Stimulated activated CD4-positive, alpha-beta T cell treated with anti-CD3 and anti-CD28 coated beads, Interleukin-12 subunit alpha, Interleukin-12 subunit beta, amount 100 ng/mL, for 24 hours (primary cell): ENCODE results near the gene STRBP.

Source experiments
- DNase-seq, 2 experiments: peaks; one replicate each; pipeline ENCODE4 v3.0.0-alpha.2; 2020; ENCODE audit warnings: low read depth in 2 of 2

Gene STRBP

GRCh38 chr9:123098096-123098459, 170.3 kb downstream of the STRBP start:
- no peak for DNase-seq

DNA sequence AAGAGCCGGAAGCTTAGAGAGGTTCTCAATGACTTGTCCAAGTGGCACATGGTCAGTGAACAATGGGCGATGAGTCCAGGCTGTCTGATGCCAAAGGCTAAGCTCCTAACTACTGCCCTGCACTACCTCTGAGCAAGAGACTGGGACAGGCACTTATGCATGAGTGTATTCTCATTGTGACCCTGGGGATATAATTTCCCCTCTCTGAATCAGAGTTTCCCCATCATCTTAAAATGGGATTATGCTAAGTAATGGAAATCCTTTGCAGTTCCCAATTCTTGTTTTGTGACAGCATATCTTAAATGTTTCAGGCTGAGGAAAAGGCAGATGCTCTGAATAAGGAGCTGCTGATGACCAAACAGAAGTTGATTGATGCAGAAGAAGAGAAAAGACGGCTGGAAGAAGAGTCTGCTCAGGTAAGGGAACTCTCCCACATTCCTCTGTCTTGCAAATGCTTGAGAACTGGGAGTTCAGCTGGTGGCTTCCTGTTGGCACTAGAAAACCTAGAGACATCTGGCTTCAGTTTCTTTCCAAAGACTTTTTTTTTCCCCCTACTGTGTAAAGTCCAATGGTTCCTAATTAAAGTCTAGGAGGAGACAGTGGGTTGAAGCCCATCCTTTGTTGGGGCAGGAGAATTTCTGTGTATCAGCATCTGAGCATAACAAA, 170.8 kb downstream of the STRBP start:
- DNase-seq, result no peak

- DNase-seq, result no peak
Observed at GRCh38 chr9:123096987-123097386, 171.4 kb downstream of the STRBP start.

DNA sequence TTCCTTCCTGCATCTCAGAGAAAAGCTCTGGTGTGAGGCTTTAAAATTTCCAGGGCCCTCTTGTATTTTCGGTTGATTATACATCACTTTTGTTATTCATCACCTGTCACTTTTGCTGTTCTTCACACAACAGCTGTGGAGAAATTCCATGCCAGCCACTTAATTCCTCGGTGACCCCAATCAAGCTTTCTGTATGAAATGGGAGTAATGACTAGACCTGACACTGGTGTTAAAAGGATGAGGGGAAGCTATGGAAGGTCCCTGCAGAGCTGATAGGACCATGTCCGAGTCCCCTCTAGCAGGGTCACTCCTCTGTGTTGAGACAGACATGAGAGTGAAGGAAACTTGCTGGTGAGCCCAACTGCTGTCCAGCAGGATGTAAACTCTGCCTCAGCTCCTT, 175.2 kb downstream of the STRBP start:
- no peak for DNase-seq

GRCh38 chr9:123091459-123091858, 176.9 kb downstream of the STRBP start:
- no peak for DNase-seq

DNA sequence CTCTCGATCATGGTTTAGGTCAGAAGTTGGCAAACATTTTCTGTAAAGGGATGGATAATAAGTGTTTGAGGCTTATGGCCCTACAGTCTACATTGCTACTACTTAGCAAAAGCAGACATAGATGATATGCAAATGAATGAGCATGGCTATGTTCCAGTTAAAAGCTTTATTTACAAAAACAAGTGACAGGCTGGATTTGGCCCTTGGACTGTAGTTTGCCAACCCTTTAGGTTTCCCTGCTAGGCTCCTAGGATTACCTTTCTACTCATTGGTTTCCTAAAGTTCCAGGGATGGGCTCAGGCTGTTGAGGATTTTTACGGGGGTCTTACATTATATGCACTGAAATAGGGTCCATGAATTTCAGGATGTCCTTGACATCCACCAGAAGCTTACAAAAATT, 177.4 kb downstream of the STRBP start:
- DNase-seq, result no peak

DNA sequence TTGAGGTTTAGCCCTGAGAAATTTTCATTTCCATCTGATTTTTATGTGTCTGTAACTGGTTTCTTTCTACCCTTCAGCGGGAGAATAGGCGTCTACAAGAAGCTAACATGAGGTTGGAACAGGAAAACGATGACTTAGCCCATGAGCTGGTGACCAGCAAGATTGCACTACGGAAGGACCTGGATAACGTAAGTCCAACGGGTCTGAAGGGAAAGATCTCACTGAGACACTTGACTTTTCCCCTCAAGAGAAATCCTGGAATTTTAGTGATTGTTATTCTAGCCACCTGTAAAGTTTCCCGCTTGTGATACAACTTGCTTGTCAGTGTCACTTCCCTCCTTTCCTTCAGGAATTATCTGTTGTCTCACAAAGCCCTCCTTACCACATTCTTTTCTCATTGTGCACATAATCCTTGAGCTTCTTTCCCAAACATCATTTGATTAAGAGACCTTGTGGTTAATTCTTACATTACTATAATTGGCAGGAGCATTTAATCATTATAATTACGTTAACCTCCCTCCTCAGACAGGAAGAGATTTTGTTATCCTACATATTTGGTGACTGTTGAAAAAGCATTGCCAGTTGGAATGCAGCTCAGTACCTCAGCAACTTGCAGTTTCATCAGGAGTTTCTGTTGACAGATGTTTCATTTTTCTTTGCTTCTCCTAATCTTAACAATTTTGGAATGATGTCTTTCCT, 178.0 kb downstream of the STRBP start:
- DNase-seq, result no peak

DNA sequence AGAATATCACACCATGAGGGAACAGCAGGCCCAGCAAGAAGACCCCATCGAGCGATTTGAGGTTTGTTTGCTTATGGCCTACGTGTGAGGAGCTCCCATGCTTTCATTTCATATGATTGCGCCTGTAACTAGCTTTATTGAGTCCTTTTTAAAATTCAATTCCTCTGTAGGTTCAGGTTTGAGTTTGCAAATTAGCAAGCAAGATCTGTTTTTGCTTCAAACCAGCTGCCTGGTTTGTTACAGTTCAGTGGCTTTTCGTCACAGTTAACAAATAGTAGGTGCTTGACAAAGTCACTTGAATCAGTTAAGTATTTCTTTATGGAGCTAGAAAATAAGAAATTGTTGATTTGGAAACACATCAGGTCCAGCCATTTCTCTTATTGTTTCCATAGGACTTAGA, 178.6 kb downstream of the STRBP start:
- DNase-seq, result no peak

DNA sequence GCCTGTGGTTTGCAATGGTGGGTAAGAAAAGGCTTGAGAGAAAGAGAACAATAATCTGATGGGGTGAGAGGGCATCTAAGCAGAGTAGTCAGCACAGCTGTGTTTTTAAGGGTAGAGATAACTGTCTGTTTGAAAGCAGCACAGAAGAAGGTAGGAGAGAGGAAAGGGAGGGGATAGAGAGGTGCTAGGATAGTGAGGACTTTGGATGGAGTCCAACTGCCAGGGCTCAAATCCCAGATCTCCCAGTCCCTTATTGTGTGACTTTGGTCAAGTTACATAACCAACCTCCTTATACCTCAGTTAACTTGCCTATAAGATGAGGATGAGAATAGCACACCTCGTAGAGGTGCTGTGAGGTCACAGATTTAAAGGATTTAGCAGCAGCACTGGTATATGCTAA, 179.3 kb downstream of the STRBP start:
- no peak for DNase-seq

DNA sequence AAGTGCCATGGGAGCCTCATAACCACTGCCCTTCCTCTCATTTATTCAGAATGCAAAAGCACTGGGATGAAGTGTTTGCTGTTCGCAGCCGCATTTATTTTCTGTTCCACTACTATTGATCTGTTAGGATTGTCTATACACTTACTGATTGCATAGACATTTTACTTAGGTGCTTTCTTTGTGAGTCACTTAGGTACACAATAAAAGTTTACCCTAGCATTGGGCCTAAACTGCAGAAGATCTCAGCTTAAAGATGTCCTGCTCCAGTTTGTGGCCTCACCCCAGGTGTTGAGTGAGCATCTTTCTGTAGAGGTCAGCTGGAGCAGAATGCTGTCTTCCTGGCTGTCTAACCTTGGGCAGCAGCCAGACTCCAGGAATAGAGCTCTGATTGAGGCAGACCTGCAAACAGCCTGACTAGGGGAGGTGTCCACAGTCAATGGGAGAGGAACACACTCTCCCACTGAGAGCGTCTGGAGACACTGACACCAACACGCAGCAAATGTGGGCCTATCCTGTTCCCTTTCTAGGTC, 181.0 kb downstream of the STRBP start:
- DNase-seq, result no peak

DNA sequence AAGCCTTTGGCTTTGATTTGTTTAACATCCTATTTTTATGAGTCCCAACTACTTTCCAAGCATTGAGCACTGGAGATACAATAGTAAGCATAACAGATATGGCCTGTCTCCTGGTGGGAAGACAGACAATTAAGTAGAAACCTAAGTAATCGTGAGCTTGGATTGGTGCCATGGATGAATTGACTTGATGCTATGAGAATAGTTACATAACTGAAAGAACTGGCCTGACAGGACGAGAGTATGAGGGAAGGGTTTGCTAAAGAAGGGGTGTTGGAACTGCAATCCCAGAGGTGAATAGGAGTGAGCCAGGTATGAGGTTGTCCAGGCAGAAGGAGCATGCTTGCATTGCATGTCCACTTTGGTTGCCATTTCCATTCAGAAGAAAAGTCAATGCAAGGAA, 182.5 kb downstream of the STRBP start:
- no peak for DNase-seq

DNA sequence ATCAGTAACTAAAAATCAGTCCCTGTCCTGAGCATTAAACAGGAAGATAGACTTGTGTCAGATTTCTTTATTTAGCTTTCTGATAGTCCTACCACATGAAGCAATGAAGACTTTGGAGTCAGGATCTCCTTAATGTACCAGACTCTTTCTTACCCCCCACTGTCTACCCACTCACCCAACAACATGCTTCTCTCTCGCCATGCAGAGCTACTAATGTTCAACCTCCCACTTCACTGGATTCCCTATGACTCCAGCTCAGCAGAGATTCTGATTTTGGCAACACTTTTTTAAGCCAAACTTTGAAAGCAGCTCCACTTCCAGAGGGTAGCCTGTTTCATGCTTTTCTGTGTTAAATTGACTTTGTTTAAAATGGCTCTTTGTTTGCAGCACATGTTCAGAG, 184.1 kb downstream of the STRBP start:
- DNase-seq, result no peak

DNA sequence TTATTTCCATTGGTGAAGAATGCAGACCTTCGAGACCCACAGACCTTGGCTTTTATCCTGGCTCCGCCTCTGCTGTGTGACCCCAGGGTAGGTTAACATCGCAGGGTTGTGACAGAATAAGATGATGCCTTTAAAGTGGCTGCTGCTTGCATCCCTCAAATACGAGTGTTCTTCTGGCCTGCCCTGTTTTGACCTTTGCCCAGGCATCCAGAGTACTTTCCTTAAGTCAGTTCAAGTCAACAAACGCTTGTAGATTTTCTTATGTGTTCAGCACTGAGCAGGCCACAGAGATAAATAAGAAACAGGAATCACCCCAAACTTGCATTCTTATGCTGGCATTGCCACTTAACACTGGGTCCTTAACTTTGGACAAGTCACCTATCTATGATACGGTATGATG, 184.7 kb downstream of the STRBP start:
- no peak for DNase-seq

DNA sequence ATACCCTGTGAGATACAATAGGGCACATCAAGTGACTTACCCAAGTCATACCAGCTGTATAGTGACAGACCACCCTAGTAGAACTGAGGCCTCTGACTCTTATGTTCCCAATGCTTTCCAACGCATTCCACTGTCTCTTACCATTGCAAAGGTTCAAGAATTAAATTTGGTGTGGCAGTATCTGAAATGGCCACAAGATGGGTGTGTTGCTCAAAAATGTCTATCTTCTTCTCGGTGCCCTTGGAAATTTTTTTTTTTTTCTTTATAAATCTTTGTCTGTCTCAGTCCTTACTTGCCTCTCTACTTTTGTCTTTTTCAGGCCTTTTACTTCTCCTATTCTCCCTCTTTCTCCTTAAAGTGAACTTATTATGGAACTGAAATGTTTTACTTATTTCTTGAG, 186.6 kb downstream of the STRBP start:
- no peak for DNase-seq

GRCh38 chr9:123080444-123080843, 187.9 kb downstream of the STRBP start:
- DNase-seq, result no peak

DNA sequence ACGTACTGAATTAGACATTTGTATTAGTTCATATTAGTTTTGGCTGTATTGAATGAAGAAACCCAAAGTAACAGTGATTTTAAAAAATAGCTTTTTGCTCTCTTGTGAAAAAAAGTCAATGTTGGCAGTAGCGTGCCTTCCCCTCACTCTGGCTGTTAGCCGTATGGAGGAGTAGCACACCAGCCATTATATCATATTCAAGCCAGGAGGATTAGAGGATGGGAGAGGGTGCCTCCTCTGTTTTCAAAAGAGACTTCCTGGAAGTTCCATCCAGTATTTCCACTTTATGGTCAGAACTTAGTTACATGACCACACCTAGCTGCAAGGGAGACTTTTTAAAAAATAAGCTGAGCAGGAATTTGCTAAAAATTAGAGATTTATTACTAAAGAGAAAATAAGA, 193.8 kb downstream of the STRBP start:
- no peak for DNase-seq

DNA sequence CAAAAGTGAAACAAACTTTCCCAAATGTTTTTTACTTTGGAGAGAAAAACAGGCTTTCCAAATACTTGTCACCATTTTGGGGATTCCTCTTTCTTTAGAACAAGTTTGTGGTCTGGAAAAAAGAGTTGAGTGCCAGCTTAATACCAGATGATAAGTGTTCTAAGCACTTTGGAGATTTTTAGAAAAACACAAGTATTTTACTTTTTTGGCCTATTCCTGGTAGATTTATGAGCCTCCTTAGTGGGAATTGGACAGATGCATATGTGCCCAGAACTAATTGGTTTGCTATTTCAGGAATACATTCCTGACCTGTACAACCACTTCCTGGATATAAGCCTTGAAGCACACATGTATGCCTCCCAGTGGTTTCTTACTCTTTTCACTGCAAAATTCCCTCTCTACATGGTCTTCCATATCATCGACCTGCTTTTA, 194.4 kb downstream of the STRBP start:
- no peak for DNase-seq

DNA sequence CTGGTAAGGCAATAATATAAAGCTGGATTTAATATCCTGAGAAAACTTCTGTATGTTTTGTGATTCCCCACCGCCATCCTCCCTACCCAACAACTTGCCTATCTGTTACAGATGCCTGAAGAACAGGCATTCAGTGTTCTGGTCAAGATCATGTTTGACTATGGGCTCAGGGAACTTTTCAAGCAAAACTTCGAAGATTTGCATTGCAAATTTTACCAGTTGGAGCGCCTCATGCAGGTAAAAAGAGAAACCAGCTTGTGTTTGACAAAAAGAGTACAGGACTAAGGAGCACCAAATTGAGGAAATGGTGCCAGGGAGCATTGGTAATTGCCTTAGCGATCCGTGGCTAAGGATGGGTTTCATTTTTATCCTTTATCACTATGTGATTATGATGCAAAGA, 194.9 kb downstream of the STRBP start:
- no peak for DNase-seq

DNA sequence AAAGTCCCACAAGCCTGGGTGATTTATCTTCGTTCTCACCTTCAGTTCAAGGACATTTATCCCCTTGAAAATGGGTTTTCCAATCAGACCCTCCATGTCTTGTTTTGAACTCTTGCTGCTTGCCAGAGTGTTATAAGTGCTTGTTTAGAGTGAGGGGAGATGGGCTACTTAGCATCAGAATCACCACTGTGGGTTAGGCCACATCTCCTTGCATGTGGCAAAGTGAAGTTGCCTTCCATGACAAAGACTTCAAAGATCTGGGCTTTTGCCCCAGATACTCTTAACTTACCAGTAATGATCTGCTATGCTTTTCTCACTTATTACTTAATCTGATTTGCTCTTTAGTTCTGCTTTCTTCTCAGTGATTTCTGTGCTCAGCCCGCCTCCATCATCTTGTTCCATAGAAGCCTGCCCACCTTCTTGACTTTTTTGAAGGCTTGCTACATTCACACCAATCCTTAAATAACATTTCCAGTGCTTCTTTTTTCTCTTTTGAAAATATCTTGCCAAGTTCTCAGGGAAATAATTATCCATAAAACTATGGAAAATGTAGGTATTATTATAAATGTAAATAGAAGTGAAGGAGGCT, 195.9 kb downstream of the STRBP start:
- no peak for DNase-seq
